GM18507 (cell line): ENCODE measurements around the gene CACNA2D3.

Experiments
- DNase-seq: peaks from one replicate; pipeline ENCODE4 v3.0.0; 2011; ENCODE audit warnings: low read depth; ENCODE audit not compliant: insufficient read length; ENCODE audit errors: extremely low spot score
- FAIRE-seq: peaks from 2 replicates; lab custom pipeline; 2011; peaks lifted over from hg19 to GRCh38; lab: Jason Lieb, UNC

Gene CACNA2D3

DNA sequence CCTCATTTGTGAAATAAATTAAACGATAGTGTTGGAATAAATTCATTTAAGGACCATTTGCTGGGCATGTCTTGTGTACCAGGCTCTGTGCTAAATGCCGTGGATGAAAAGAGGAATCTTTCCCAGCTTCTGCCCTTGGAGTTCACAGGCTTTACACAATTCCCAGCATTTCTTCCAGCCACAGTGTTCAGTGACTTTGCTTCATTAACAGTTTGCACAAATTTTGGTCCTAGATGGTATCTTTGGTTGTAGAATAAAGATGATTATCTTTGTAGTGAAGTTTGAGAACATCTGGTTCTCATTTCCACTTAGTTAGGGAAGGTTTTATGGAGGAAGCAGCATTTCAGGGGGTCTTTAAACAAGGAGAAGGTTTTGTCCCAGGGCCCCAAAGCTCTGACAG lies 705.4 kb downstream of the CACNA2D3 start:
- no peak for DNase-seq
- no peak for FAIRE-seq

DNA sequence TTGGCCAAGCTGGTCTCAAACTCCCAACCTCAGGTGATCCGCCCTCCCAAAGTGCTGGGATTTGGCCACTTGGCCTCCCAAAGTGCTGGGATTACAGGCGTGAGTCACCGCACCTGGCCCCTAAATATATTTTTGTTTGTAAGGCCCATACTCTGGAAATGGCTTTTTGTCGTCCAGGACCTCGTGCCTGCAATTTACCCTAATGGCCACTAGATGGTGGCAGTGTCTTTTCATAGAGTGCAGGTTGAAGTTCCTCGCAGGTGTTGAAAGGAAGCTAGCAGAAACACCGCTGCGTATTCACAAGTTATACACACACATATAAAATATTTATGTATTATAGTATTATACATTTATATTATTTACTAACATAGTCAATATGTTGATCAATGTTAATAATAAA lies 708.3 kb downstream of the CACNA2D3 start:
- peak; percentile 60 for FAIRE-seq
- DNase-seq: peak; percentile 8

DNA sequence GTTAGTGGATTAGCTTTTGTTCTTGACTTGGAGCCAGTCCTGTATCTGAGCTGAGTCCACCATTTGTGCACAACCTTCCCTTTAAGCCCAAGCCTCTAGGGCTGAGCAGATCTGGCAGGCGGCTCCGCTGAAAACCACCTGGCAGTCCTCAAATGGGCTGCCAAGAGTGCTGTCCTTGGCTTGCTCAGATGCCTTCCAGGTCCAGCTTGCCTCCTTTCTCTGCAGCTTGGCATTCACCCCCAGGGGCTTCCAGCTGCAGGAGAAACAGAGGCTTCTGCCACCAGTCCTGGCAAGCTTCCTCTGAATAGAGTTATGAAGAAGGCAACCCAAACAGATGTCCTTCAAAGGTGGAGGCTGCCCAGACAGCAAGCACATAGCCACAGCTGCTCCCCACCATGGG lies 708.8 kb downstream of the CACNA2D3 start:
- FAIRE-seq: no peak
- DNase-seq: no peak

DNA sequence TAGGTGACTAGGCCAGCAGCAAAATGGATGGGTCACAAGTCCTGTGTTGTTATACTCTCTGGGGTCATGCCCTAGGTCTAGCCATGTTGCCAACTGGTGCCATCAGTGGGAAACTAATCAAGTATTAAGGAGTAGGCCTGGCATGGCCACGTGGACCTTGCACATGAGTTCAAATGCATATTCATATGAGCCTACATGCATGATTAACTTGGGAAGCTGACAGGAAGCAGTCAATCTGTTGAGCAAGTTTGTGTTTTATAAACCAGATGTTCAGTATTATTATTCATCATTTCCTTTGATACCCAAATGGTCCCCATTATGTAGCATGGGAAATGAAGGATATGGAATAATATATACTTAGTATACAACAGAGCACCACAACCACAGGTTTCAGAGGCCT lies 710.5 kb downstream of the CACNA2D3 start:
- FAIRE-seq: no peak
- no peak for DNase-seq

DNA sequence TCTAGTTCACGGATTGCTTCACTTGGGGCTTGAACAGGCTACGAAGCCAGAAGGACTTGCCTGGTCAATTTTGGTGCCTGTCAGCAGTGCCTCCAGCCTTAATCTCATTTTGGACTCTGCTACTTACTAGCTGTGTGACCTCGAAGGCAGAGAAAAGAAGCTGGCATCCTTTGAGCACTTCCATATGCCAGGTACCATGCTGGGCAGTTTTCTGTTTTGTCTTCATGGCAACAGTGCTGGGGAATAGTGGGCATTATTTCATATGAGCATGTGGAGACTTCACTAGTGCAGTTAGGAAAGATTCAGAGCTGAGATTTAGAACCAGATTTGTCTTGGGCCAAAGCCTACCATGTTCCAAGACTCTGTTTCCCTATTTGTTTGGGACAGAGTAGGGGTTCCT lies 713.3 kb downstream of the CACNA2D3 start:
- DNase-seq (no peak), FAIRE-seq (no peak)

DNA sequence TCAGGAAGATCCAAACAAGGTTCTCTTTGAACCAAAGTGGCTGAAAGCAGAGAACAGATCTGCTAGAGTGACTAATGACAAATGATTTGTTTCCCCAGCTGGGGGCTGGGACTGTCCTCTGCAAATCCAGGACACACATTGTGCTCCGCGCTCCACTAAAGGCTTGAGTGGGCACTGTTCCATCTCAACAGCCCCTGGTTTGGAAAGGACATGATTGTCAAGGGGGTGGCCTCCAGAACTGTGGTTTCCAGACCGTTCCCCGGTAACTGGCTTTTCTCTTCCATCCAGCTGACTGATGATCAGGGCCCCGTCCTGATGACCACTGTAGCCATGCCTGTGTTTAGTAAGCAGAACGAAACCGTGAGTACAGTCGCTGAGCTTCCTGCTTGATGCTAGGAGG lies 714.5 kb downstream of the CACNA2D3 start:
- no peak for FAIRE-seq
- no peak for DNase-seq

DNA sequence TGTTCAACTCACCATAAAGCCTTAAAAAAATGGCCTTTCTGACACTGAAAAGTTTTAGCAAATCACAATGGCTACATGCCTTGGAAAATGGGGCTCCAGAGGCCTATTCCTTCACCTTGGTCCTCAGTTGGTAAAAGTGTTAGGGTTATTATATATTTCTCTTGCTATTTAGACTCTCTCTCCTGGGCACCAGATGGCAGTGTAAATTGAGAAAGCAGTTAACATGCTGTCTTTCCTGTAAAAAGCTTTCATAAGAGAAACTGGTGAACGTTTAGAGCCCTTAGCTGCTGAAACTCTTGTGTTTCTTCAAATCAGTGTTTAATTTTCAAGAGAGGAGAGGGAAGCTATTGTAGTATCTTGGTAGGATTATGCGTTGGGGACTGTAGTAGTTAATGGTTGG lies 715.6 kb downstream of the CACNA2D3 start:
- DNase-seq (no peak), FAIRE-seq (no peak)

DNA sequence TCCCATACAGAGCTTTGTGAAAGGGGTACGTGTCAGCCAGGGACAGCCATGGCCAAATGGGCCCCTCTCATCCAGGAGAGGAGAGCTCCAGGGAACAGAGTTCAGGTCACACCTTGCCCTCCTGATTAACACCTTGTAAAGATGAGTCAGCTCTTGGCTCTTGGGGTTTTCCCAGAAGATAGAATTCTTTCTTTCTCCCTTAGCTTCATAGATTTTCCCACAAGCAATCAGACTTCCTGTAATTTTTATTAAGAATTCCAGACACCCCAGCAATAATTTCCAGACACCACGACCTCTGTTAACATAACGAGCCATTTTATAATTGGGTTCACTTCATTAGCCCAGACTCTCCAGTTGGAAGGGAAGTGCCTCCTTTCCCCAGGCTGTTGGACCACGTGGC lies 719.1 kb downstream of the CACNA2D3 start:
- no peak for DNase-seq
- no peak for FAIRE-seq

DNA sequence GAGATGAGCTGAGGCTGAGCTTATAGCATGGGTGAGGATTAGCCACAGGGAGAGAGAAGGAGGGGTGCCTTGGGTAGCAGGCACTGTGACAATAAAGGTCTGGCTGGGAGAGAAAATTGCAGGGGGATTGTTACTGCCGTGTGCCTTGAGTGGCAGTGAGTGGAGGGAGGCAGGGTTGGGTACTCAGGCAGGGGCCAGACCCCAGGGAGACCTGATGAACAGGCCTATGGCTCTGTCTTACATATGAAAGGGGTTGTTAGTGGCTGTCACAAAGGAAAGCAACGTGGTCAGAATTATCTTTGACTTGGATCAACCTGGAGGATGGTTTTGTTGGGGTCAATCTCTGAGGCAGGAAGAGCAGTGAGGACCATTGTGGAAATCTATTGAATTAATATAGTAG lies 721.0 kb downstream of the CACNA2D3 start:
- FAIRE-seq: no peak
- no peak for DNase-seq

DNA sequence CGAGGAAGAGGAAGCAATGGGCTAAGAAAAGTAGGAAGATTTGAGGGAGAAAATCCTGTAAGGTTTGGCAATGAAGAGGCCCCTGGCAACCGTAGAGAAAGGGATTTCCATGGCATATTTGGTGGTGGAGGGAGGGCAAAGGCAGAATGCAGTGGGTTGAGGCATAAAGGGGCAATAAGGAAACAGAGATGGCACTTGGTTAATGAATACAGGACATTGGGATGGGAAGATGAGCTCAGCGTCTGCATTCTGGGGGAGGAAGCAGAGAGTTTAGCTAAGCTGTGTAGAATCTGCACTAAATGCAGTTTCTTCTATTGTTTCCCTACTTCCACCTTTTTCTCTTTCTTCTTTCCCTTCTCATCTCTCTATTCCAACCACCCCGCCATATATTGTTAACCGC lies 721.9 kb downstream of the CACNA2D3 start:
- FAIRE-seq (no peak), DNase-seq (no peak)

DNA sequence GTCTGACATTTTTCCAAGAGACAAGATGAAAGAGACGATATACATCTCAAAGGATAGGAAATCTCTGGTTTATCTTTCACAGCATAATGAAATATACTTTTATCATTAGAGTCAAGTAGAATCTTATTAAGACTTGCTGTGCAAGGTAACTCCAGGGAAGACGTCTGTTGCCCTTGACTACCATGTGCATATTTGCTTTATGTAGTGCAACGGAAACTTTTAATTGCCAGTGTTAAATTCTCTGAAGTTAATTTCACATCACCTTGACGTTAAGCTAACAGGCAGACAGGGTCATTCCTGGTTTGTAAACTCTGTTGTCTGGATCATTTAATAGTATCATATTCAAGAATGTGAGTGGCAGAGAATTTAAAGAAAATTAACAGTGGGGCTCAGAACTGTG lies 722.7 kb downstream of the CACNA2D3 start:
- FAIRE-seq: no peak

DNA sequence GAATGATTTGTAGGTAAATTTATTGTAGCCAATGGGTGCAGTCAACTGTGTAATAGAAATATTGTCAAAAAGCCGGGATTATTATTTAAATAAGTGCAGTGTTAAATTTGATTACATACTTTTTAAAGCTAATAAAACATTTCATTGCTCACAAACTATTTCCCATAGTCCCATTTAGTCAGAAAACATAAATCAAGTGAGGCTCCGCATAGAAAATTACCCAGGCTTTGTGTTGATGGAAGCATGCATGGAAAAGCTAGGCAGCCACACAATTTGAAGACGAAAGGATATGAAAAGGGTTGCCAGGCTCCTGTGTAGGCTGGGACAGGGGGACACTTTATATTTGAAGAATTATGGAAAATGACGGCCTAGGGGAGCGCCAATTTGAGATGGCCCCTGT lies 723.2 kb downstream of the CACNA2D3 start:
- DNase-seq (no peak), FAIRE-seq (no peak)

More for the DNA sequence above, 722.7 kb downstream of the CACNA2D3 start:
- no peak for DNase-seq

DNA sequence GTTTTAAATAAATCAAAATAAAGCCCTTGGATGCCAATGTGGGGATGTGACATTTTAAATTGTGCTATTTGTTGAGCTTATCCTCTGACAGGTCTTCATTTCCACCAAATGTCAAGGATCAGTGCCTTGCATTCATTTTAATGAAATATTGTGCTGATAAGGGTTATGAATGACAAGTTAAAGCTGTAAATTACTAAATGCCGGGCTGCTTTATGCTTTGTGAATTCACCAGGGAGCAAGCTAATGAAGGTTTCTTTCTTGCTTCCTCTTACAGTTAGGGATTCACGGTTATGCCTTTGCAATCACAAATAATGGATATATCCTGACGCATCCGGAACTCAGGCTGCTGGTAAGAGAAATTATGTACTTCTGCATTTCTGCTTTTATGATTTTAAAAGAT lies 723.8 kb downstream of the CACNA2D3 start:
- DNase-seq (no peak), FAIRE-seq (no peak)

DNA sequence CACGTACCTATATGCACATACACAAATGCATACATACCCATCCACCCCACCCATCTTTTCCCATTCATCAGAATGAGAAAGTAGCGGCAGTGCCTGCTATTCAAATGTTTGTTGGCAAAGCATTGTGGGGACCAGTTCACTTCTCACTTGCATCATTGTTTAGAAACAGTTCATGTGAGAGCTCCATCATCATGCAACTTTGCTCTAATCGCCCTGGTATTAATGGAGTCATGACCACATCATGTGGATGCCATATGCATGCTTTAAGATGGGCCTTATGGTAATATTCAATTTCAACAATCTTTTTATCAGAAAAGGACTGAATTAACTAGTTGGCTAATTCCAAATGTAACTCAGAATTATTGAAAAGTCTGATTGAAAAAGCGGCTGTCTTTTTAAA lies 725.0 kb downstream of the CACNA2D3 start:
- DNase-seq: no peak
- FAIRE-seq: no peak

DNA sequence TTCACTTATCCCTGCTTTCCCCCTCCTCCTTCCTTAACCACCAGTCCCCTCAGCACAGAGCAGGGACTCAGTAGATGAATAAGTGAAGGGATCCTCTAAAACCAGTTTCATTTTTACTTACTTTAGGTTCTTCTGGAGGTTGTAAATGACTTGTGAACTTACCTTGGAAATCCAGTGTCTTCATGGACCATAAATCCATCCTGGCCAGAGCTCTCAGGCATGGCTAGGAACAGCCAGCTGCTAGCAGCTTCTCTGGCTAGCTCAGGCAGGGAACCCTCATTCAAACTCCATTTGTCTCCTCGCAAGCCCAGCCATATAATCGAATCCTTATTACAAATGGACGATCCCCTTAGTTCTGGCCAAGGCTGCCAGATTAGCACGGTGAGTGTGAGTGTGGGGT lies 727.0 kb downstream of the CACNA2D3 start:
- DNase-seq (no peak), FAIRE-seq (no peak)

DNA sequence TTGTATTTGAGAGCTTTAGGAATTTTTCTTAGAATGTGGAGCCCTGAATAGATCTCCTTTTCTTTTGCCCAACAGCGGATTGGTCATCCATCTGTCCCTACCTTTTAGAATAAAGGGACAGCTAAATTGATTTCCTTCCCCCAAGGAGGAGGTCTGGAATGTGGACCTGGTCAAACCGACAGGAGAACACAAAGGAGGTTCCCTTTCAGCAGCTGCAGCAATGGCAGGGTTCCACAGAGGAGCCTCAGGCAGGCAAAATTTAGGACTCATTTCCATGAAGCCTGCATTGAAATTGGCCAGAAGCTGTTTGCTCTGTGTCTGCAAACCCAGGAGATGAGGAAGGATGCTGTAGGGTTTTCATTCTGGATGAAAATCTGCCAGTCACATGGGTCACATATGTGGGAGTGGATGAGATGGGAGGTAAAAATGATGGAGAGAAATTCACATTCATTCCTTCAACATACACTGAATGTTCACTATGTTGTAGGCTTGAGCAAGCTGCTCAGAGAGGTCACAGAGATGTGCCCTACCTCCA lies 728.2 kb downstream of the CACNA2D3 start:
- FAIRE-seq: no peak

DNA sequence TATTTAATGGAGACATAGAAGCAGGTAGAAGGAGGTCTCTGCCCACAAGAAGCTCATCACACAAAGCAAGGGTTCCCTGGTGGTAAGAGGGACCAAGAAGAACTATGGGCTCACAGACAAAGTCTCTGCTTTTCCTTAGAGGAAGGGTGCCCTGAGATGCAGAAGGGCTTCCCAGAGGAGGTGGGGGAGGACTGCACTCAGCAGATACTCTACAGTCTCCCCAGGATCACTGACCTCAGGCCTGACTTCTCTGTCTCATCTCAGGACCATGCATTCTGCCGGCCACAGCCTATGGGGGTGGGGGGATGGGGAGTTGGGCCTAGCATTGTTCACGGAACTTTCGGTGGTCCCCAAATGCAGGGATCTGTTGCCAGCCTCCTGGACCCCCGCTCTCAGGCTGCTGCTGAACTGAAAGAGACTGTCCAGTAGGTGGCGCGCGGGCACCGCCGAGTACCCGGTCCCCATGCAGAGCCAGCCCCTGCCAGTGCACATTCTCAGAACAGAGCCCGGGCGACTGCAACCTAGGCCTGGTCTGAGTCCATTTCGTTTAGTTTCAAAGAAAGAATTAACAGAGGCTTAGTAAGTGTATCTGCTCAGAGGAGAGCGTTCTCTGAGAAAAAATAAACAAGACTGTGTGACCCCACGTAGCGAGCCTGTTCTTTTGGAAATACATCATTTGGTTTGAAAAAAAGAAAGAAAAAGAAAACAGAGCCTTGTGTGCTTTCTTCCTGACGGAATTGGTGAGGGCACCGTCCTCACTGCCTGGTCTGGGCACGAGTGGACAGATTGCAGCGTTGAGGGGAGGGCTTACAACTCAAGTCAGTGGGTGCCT lies 731.4 kb downstream of the CACNA2D3 start:
- DNase-seq (peak; percentile 47), FAIRE-seq (no peak)

More for the DNA sequence above, 728.2 kb downstream of the CACNA2D3 start:
- no peak for DNase-seq

DNA sequence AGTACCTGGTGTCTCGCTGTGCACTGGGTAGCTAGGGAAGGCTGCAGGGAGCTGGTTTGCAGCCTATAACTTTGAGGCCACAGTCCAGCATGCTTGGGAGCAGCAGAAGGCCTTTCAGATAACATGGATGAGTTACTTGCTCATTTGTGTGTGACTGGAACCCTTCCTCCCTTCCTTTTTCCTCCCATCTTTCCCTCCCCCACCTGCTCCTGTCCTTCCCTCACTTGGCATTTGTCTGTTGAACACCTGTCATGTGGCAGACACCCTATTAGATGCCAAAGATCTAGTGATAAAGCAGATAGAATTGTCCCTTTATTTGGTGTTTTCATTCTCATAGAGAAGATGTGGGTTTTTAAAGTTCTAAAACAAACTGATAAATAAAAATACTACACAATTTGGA lies 733.9 kb downstream of the CACNA2D3 start:
- DNase-seq (no peak), FAIRE-seq (no peak)

DNA sequence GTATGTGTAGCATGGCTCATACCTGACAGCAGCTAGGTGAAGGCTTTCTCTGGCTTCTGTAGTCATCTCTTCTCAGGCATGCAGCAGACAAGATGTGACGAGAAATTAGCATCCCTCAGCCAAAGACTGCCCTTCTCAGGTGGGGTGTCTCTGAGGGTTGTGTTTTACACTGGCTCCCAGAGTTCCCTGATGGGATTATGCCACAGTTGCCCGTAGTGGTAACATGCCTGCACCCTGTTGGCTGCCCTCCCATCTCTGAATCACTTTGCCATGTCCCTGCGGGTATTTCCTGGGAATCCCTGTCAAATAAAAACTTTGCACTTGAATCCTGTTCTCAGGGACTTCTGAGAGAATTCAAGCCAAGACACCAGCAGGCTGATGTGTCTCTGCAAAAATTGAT lies 735.0 kb downstream of the CACNA2D3 start:
- DNase-seq (no peak), FAIRE-seq (no peak)

DNA sequence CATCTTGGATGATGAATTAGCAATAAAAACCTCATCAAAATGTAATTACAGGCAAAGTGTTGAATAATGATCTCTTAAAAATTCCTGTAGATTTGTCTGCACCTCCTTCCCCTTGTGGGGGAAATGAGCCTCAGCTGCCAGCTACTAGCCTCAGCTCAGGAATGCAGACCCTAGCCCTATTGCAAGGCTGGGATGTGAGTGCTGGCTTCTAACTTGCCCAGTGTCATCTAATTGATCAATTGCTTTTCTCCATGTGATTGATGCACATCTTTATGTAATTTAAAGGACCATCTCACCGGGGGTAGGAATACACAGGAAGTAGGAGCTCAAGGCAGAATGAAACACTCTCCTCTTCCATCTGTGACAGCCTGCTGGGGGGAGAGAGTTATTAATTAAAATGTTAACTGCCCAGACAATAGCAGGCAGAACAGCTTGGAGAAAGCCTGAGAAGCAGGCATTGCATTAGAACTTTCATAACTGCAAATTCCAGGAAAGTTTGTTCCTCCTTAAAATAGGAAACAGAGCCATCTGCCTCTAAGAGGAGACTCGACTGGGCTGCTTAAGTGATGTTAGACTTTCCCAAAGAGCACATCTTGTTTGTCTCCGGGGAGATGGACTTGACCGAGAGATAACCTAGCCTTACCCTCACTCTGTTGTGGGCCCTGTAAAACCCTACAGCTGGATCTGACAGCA lies 735.9 kb downstream of the CACNA2D3 start:
- no peak for FAIRE-seq
- DNase-seq: no peak

DNA sequence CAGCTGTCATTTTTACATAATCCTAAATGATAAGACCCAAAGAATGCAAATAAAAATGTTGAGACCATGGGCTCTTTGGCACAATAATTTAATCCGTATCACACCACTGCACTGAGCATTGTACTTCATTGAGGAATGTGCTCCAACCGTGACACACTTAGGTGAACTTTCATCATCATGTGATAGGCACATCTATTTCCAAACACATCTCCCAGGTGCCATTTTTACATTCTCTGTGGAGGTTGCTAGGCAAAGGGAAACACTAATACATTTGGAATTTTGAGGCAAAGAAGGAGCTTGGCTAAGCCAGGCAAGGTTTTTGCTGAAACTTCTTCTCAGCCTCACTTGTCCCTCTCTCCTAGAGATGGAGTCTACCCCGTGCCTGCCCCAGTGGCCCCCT lies 736.8 kb downstream of the CACNA2D3 start:
- no peak for DNase-seq
- FAIRE-seq: no peak
